NT2/D1 (cell line): Measurements from ENCODE around the gene RNH1.

ENCODE experiments used
- SUZ12 ChIP-seq: IDR thresholded peaks from 2 replicates; pipeline ENCODE4 v1.6.1; 2011; ENCODE audit not compliant: insufficient read length, insufficient read depth; ENCODE audit errors: extremely low read depth
- YY1 ChIP-seq: IDR thresholded peaks from 2 replicates; pipeline ENCODE4 v1.6.1; 2011; ENCODE audit not compliant: insufficient read length, insufficient read depth
- ZNF274 ChIP-seq: IDR thresholded peaks from 2 replicates; pipeline ENCODE4 v1.6.1; 2011; ENCODE audit warnings: mild to moderate bottlenecking, low read depth, low read length

DNA sequence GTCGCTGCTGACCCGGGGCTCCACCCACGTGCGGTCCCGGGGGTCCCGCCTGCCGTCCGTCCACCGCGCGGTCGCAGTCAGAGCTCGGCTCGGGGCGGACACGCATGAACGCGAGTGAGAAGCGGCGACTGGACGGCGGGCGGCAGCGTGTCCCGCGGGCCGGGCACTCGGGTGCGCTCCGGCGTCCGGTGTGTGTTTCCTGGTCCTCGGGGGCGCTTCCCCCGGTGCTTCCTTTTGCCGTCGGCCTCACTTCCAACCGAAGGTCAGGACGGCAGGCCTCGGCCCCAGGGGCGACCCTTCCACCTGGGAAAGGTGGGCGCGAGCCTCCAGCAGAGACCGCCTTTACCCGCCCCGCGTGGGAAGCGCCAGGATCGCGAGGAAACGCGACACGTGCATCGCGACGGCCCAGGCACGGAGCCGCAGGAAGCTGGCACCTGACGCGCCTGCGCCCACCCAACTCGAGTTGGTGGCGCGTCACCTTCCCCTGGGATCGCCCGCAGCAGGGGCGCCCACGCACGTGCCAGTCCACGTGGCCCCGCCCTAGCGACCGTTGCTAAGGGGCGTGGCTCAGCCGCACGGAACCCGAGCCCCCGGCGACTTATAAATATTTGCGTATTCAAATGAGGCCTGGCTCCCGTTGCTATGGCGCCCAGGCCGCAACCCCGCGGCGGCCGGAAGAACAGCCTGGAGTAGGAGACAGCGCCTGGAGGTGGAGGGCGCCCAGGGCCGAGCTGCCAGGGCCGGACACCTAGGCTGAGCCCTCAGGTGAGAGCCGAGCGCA is 30.0 kb upstream of the RNH1 start, which contains the start of gene LRRC56:
- TF ChIP-seq SUZ12 = no peak
- no peak for TF ChIP-seq ZNF274
- no peak for TF ChIP-seq YY1
